A673 (cell line): ENCODE measurements around the gene NPB. TPM values are rescaled to one million over a fixed set of nuclear protein-coding genes. Genes with fewer than 3 reads are reported as not detected.

Source experiments
- BruUV-seq: library from RNA; stranded (reverse); fragments of 400-500 nt; replicated peaks from 2 replicates; lab custom pipeline; 2021; lab: Mats Ljungman, UMichigan
- CTCF ChIA-PET: fragments of 300-600 bp; sonication (Branson Sonifier 250); formaldehyde crosslinking; loops from one replicate; lab custom pipeline; 2022; ENCODE audit warnings: antibody characterized with exemption; lab: Charles Lee
- POLR2A ChIA-PET: fragments of 300-600 bp; sonication (Branson Sonifier 250); formaldehyde crosslinking; loops from one replicate; lab custom pipeline; 2022; ENCODE audit warnings: antibody characterized with exemption; ENCODE audit not compliant: low non-redundant PET; lab: Charles Lee
- DNase-seq: peaks from one replicate; pipeline ENCODE4 v3.0.0-alpha.2; 2015; ENCODE audit warnings: low spot score
- H3K27ac ChIP-seq: fragments of 200-600 bp; sonication (generic); 2 replicates; pipeline ENCODE4 v1.5.1; 2016; ENCODE audit warnings: mixed run types, low read depth, mild to moderate bottlenecking, mixed read lengths, antibody characterized with exemption, low read length; ENCODE audit not compliant: poor library complexity, severe bottlenecking
- H3K27me3 ChIP-seq: fragments of 200-600 bp; sonication (generic); replicated peaks from 2 replicates; pipeline ENCODE4 v1.6.1; 2017; ENCODE audit warnings: mixed run types, low read depth, mild to moderate bottlenecking, mixed read lengths, antibody characterized with exemption, low read length; ENCODE audit not compliant: insufficient read depth, poor library complexity
- H3K36me3 ChIP-seq: fragments of 200-600 bp; sonication (generic); 2 replicates; pipeline ENCODE4 v1.6.1; 2016; ENCODE audit warnings: mixed run types, mild to moderate bottlenecking, mixed read lengths, antibody characterized with exemption, low read length; ENCODE audit not compliant: insufficient read depth, poor library complexity, severe bottlenecking
- H3K4me1 ChIP-seq: fragments of 200-600 bp; sonication (generic); 2 replicates; pipeline ENCODE4 v1.6.1; 2017; ENCODE audit warnings: mixed run types, mild to moderate bottlenecking, mixed read lengths, antibody characterized with exemption, low read length; ENCODE audit not compliant: insufficient read depth, poor library complexity, severe bottlenecking
- H3K4me3 ChIP-seq: fragments of 200-600 bp; sonication (generic); 2 replicates; pipeline ENCODE4 v1.5.1; 2016; ENCODE audit warnings: low read depth, mixed run types, mild to moderate bottlenecking, mixed read lengths, low read length; ENCODE audit not compliant: poor library complexity, severe bottlenecking
- H3K9me3 ChIP-seq: fragments of 200-600 bp; sonication (generic); 2 replicates; pipeline ENCODE4 v1.6.1; 2016; ENCODE audit warnings: mixed run types, low read depth, mild to moderate bottlenecking, mixed read lengths, antibody characterized with exemption, low read length; ENCODE audit not compliant: poor library complexity, severe bottlenecking
- CTCF ChIP-seq: fragments of 300-800, 200-600 bp; sonication (generic); conservative IDR thresholded peaks from 2 replicates; pipeline ENCODE4 v1.5.1; 2017; ENCODE audit warnings: low read depth, mild to moderate bottlenecking, antibody characterized with exemption, low read length, moderate library complexity, mixed read lengths
- EZH2 ChIP-seq: fragments of 200-600 bp; sonication (generic); IDR thresholded peaks from 2 replicates; pipeline ENCODE4 v1.6.1; 2017; ENCODE audit warnings: borderline replicate concordance, low read depth, mild to moderate bottlenecking, mixed read lengths, antibody characterized with exemption, low read length; ENCODE audit not compliant: poor library complexity, severe bottlenecking
- intact Hi-C: fragments of 100-400 bp; cut with micrococcal nuclease; formaldehyde crosslinking; loops from one replicate; pipeline ENCODE4 v1.10.0; 2022; ENCODE audit not compliant: unreplicated experiment
- total RNA-seq: library from RNA; stranded (reverse); gene quantifications from 2 replicates; pipeline ENCODE4 v1.2.3, GENCODE V29; 2021

The NPB gene
- total RNA-seq, 1 experiment from 2014 or later: 0.75 TPM

- Histone ChIP-seq H3K27ac (no peak overlapping the region), H3K36me3 (peaks cover 36% of the 10 kb centered on the region), H3K9me3 (no peaks in the 10 kb centered on the region), H3K27me3 (no peaks in the 10 kb centered on the region), H3K4me3 (no peak overlapping the region), H3K4me1 (peaks cover 18% of the 10 kb centered on the region)
- POLR2A ChIA-PET: no interaction called here
- CTCF ChIA-PET: no interaction called here
- TF ChIP-seq EZH2: no peak
- TF ChIP-seq CTCF: no peak
- intact Hi-C loops: no loop called here
- BruUV-seq: no TSS peak
- DNase-seq: no peak
Observed at GRCh38 chr17:81918832-81919545, 17.0 kb downstream of the NPB start.

- no TSS peak for BruUV-seq
- CTCF ChIA-PET: no interaction called here
- TF ChIP-seq CTCF: no peak
- no peak for TF ChIP-seq EZH2
- POLR2A ChIA-PET: no interaction called here
- Histone ChIP-seq H3K27ac (peak overlapping the region; percentile 21), H3K27me3 (no peaks in the 10 kb centered on the region), H3K36me3 (peaks cover 19% of the 10 kb centered on the region), H3K9me3 (no peaks in the 10 kb centered on the region), H3K4me1 (peaks cover 31% of the 10 kb centered on the region), H3K4me3 (no peak overlapping the region)
- DNase-seq: no peak
- intact Hi-C loops: no loop called here
Observed at GRCh38 chr17:81920612-81921536, 18.8 kb downstream of the NPB start.

- no peak overlapping the region for H3K27ac ChIP-seq
- POLR2A ChIA-PET: no interaction called here
- no peak for DNase-seq
- no peaks in the 10 kb centered on the region for H3K27me3 ChIP-seq
- H3K4me1 ChIP-seq: peaks cover 34% of the 10 kb centered on the region
- TF ChIP-seq EZH2 (no peak), CTCF (no peak)
- intact Hi-C loops: no loop called here
- TSS peak; percentile 23 for BruUV-seq
- peaks cover 19% of the 10 kb centered on the region for H3K36me3 ChIP-seq
- CTCF ChIA-PET: no interaction called here
- no peaks in the 10 kb centered on the region for H3K9me3 ChIP-seq
- H3K4me3 ChIP-seq: no peak overlapping the region
Observed at GRCh38 chr17:81921537-81921862, 19.5 kb downstream of the NPB start.
